Measurements from ENCODE around the gene SPECC1L.
"Not testable (repeated sequence)": the region's sequence is repeated elsewhere in the genome, so short reads cannot be mapped to it uniquely, and the experiment has no call there.

SPECC1L gene

DNA sequence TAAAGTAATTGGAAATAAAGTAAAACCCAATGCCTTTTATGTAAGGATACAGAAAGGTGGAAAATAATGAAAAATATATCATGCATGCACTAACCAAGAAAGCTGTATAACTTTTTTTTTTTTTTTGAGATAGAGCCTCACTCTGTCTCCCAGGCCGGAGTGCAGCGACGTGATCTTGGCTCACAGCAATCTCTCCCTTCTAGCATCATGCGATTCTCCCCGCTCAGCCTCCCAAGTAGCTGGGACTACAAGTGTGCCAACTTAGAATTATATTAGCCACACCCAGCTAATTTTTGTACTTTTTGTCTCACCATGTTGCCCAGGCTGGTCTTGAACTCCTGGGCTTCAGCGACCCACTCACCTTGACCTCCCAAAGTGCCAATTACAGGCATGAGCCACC is 30.2 kb upstream of the SPECC1L start:
- H3K4me3 ChIP-seq (ENCODE audit: control insufficient read depth, low read depth, low read length), result no peak overlapping the region
- no peak for DNase-seq (ENCODE audit: low read depth)
- TF ChIP-seq, protein P1, sequence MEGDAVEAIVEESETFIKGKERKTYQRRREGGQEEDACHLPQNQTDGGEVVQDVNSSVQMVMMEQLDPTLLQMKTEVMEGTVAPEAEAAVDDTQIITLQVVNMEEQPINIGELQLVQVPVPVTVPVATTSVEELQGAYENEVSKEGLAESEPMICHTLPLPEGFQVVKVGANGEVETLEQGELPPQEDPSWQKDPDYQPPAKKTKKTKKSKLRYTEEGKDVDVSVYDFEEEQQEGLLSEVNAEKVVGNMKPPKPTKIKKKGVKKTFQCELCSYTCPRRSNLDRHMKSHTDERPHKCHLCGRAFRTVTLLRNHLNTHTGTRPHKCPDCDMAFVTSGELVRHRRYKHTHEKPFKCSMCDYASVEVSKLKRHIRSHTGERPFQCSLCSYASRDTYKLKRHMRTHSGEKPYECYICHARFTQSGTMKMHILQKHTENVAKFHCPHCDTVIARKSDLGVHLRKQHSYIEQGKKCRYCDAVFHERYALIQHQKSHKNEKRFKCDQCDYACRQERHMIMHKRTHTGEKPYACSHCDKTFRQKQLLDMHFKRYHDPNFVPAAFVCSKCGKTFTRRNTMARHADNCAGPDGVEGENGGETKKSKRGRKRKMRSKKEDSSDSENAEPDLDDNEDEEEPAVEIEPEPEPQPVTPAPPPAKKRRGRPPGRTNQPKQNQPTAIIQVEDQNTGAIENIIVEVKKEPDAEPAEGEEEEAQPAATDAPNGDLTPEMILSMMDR (conservative IDR thresholded peaks at IDR 0.05; ENCODE audit: control insufficient read depth, insufficient read depth, low read depth, low read length), result no peak

DNA sequence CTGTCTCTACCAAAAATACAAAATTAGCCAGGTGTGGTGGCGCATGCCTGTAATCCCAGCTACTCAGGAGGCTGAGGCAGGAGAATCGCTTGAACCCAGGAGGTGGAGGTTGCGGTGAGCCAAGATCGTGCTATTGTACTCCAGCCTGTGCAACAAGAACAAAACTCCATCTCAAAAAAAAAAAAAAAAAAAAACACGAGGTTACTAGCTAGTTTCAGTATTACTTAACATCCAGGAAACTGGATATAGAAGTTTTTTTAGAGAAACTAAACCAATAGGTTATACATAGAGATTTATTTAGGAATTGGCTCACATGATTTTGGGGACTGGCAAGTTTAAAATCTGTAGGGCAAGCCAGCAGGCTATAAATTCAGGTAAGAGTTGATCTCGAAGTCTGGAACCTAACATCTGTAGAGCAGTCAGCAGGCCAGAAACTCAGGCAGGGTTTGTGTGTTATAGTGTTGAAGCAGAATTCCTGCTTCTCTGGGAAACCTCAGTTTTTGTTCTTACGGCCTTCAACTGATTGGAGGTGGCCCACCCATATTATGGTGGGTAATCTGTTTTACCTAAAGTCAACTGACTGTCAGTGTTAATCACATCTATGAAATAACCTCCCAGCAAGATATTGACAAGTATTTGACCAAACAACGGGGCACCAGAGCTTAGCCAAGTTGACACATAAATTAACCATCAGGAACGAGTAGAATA is 29.5 kb upstream of the SPECC1L start:
- not testable (repeated sequence) for DNase-seq (ENCODE audit: low read depth); H3K4me3 ChIP-seq (ENCODE audit: control insufficient read depth, low read depth, low read length)

DNA sequence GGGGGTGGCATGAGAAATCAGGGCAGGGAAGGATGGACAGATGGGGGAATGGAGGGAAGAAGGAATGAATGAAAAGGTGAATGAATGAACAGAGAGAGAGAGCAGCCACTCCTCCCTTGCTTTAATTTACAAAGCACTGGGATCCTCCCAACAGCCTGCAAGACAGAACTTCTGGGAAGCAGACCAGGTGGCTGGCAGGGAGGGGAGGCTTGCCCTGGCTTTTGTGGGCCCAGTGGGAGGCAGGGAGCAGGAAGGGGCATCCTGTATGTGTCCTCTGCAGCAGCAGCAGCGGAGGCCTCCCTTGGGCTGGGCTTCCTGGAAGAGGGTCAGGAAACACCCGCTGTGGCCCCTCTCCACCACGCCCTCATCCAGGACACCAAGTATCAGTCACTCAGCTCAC is 27.2 kb upstream of the SPECC1L start:
- peak overlapping the region; percentile 60 for H3K4me3 ChIP-seq (ENCODE audit: control insufficient read depth, low read depth, low read length)
- DNase-seq (ENCODE audit: low read depth), result peak; percentile 76

DNA sequence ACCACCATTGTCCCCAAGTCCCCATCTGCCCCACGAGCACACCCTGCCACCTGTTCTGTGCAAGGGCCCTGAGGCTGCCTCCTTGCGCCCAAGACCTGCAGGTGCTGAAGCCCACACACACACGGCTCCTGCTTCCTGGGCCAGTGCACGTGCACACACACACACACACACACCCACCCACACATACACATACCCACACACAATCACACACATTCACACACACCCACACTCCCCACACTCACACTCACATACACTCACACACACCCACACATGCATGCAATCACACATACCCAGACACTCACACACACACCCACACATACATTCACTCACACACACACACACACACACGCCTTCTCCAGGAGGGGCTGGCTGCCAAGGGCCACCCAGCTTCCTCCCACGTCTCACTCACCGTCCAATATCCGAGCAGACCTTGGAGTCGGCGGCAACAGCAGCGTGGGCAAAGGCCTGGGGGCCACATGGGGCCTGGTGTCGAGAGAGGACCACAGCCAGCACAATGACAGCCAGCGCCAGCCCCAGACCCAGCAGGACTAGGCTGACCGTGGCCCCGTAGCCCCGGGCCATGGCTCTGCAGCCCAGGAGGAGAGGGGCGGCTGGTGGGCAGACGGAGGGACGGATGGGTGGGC is 26.4 kb upstream of the SPECC1L start:
- H3K4me3 ChIP-seq (ENCODE audit: control insufficient read depth, low read depth, low read length), result peak overlapping the region; percentile 60
- TF ChIP-seq, protein P1 (conservative IDR thresholded peaks at IDR 0.05; ENCODE audit: control insufficient read depth, insufficient read depth, low read depth, low read length), result no peak

DNA sequence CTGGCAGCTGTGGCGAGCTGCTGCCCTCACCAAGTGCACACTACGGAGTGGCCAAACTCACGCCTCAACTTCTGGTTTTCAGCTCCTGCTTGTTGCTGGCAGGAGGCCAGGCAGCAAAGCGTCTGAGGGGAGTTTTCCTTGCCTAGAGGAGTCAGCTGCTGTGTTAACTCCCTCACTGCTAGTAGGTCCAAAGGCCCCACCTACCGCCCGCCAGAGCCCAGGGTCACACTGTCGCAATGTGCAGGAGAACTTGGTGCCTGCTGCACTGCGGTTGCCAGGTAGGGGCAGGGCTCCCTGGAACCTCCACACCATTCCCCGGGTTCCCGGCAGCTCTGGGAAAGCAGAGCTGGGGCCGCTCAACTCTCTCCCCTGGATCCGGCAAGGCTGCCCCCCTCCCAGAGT is 25.6 kb upstream of the SPECC1L start, which contains the start of gene GGT5:
TSS of gene GGT5 (minus strand) at position 53 of the 402 bp plus-strand sequence. CDS start 357 bp downstream, outside the sequence.
- peak within 1 kb of the TSS; percentile 60 for H3K4me3 ChIP-seq (ENCODE audit: control insufficient read depth, low read depth, low read length)
- DNase-seq (ENCODE audit: low read depth), result peak; percentile 74

More for the DNA sequence above, 26.4 kb upstream of the SPECC1L start:
- DNase-seq (ENCODE audit: low read depth), result peak; percentile 86

DNA sequence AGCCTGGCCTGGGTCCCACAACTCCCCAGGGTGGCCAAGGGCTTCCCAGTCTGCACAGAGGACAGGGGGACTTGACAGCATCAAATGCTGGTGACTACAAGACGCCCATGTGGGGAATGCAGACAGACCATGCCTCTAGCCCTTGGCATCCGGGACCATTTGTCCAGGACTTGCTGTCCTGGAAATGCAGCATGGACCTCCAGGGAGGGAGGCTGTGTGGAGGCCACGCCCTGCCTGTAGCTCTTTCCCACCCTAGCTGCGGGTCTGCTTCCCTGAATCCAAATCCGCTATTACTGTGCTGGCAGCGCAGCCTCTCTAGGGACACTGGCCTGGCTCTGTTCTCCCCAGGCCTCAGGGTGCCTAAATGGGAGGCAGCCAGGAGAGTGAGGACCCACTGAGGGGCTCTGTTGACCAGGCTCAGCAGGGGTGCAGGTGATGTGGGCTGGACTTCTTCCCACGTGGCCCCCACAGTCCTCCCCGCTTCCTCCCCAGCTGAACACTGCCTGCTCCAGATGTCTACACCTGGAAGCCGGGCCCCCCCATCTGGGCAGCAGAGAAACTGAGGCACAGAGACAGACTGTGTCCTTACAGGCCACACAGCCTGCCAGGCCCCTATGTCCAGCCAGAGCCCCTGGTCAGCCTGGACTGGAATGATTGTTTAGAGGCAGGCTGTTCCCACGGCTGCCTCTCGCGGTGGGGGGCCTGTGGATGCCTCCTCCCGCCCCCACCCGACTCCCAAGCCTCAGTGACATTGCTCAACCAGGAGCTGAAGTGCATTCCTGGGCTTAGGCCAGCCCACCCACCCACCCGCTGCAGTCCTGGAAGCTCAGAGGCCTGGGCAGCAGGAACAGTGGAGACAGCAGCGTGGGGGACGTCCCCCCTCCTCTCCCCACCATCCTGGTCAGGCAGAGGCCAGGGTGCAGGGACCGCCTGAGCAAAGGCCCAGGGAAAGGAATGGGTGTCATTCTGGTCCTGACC is 24.8 kb upstream of the SPECC1L start:
- H3K4me3 ChIP-seq (ENCODE audit: control insufficient read depth, low read depth, low read length), result peak overlapping the region; percentile 42
- peak; percentile 93 for DNase-seq (ENCODE audit: low read depth)

DNA sequence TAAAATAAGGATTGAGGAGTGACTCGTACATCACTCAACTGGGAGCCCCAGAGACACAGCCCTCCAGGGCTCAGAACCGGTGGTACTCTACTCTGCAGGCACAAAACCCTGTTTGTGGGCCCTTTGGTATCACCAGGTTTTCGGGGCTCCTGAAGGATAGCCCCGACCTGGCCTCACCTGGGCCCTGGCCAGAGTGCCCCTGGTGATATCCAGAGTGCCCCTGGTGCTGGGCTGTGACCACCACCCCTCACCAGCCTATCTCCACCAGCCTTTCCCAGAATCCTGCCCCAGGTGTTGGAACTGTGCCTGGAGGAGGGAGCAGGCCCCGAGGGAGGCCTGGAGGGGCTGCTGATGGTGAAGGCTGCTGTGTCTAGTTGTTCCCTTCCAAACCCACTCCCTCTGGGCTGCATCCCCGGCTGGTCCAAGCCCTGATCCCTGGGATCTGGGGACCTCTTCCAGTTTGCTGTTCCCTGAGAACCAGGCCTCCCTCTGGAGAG is 23.6 kb upstream of the SPECC1L start:
- no peak overlapping the region for H3K4me3 ChIP-seq (ENCODE audit: control insufficient read depth, low read depth, low read length)
- DNase-seq (ENCODE audit: low read depth), result peak; percentile 40
- TF ChIP-seq, protein P1 (conservative IDR thresholded peaks at IDR 0.05; ENCODE audit: control insufficient read depth, insufficient read depth, low read depth, low read length), result no peak

DNA sequence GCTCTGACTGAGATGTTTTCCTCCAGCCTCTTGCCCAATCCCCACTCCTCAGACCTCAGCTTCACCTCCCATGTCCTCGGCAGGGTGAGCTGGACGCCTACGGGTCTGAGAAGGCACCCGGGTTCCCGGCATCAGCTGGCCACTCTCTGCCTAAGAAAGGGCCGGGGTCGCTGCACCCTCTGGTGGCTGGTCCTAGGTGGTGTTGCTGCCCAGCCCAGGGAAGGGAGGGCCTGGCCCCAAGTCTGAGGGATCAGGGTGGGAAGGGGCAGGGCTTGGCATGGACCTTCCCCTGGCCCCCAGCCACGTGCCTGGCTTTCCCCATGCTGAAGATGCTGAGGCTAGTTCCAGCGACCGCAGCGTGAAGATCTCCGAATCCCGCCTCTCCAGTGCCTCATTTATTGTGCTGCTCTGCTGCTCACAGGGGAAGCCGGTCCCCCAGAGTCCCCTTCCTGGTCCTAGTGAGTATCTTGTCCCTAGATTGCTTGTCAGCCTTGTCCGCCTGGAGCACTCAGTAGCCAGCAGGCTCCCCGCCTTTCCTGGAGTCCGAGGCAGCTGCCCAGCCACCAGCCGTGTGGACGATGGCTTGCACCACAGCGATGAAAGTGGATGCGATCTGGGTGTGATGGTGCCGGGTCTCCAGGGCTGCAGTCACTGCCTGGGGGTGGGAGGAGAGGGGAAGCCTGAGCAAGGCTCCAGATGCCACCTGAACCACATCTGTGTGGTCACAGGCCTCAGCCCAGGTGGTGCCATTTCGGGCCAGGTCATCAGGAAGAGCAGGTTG is 22.9 kb upstream of the SPECC1L start:
- TF ChIP-seq, protein P1 (conservative IDR thresholded peaks at IDR 0.05; ENCODE audit: control insufficient read depth, insufficient read depth, low read depth, low read length), result peak; percentile 80
- peak overlapping the region; percentile 37 for H3K4me3 ChIP-seq (ENCODE audit: control insufficient read depth, low read depth, low read length)

DNA sequence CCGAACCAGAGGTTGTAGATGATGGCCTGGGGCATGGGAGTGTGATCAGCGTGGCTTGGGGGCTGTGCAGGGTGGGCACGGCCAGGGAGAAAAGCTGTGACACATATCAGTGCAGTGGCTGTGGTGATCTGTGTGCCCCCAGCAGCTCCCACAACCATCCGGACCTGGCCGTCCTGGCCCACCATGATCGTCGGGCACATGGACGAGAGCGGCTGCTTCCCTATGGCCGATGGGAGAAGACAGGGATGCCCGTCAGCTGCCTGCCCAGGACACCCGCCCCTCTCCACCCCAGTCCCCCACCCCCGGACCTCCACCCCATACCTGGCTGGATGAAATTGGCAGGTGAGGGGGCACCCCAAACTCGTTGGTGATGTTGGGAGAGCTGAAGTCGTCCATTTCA is 22.0 kb upstream of the SPECC1L start:
- H3K4me3 ChIP-seq (ENCODE audit: control insufficient read depth, low read depth, low read length); DNase-seq (ENCODE audit: low read depth): not testable (repeated sequence)

More for the DNA sequence above, 22.9 kb upstream of the SPECC1L start:
- DNase-seq (ENCODE audit: low read depth), result peak; percentile 99

DNA sequence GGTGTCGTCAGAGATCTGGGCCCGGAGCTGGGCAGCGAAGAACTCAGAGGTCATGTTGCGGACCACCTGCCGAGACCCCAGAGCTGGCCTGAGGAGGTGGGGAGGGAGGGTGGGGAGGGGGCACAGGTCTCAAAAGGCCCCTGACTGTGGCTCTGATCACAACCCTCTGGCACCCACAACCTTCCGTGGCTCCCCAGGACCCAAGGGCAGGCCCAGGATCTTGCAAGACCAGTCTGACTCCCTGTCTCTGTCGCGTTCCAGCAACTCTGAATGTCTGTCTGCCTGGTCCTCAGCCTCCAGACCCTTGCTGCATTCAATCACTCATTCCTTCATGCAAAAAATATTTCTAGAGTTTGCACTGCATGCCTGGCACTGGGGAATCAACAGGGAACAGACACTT is 21.2 kb upstream of the SPECC1L start:
- H3K4me3 ChIP-seq (ENCODE audit: control insufficient read depth, low read depth, low read length); DNase-seq (ENCODE audit: low read depth): not testable (repeated sequence)

DNA sequence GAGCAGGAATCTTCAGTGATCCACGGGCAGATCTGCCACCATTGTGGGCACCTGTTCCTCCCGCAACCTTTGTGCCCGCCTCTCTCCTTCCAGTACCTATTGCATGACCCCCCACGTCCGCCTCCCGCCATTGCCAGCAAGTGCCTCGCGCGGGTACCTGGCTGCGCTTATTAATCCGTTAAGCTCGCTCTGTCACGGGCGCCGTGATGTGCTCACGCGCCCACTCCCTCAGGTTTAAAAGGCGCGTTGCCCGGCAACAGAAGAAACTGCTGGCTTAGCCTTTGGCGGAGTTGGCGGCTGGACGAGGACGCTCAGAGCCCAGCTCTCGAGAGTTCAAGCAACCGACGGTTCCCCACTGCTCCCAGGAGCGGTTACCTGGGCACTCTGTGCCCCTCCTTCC is 19.3 kb upstream of the SPECC1L start:
- H3K4me3 ChIP-seq (ENCODE audit: control insufficient read depth, low read depth, low read length); DNase-seq (ENCODE audit: low read depth): not testable (repeated sequence)

DNA sequence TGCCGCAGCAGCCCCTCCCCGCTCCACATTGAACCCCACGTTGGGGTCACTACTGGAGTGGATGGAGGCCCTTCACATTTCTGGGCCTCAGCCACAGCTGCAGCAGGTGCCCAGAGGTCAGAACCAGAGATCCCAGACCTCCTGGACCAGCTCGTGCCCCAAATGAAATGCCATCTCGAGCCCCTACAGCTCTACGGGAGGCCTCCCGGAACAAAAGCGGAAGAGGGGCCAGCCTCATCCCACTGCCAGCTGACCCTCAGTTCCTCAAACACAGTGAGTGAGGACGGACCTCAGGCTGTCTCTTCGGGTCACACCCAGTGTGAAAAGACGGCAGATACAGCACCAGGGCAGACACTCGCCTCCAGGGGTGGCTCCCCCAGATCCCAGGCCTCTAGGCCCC is 17.5 kb upstream of the SPECC1L start:
- not testable (repeated sequence) for DNase-seq (ENCODE audit: low read depth); H3K4me3 ChIP-seq (ENCODE audit: control insufficient read depth, low read depth, low read length)

All from fibroblast of mammary gland (primary cell).